Measurements from ENCODE around the gene CDK16. TPM values are rescaled to one million over a fixed set of nuclear protein-coding genes. Genes with fewer than 3 reads are reported as not detected.

The CDK16 gene
- total RNA-seq, 4 donors from 2014 or later: 105 to 181 (median 151) TPM

DNA sequence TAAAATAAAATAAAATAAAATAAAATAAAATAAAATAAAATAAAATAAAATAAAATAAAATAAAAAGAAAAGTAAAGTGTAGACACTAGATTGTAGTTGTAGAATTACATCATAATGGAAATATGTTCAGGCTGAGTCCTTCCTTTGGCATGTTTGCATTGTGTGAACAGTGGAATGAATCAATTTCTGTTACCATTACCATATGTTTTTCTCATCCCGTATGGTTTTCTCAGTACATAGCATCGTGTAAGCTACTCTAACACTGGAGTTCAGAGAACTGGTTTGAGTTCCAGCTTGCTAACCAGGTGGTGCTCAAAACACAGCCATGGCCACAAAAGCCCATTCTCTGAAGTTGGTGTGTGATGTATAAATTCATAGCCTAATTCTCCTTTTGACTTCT lies 60.2 kb downstream of the CDK16 start:
- 68 to 73% methylated on average over 2 of the region's 2 CpGs for WGBS, 2 donors (ENCODE audit: low coverage in 1 of 2)
- DNase-seq: no peak
- in situ Hi-C loops (cut with MboI; ENCODE audit: low pct_ligation_motif_present in 1 of 4, low pct_unique_long_range_greater_than_20kb in 1 of 4, low sequenced_read_pairs in 3 of 4) (no loop called here), intact Hi-C loops (cut with DNase I; ENCODE audit: low total_unique reads) (no loop called here)
- no peaks in the 10 kb centered on the region for H3K36me3 ChIP-seq
- H3K9me3 ChIP-seq: no peaks in the 10 kb centered on the region
- H3K4me3 ChIP-seq: no peak overlapping the region
- no peaks in the 10 kb centered on the region for H3K4me1 ChIP-seq
- no peaks in the 10 kb centered on the region for H3K27me3 ChIP-seq
- TF ChIP-seq, protein P1, sequence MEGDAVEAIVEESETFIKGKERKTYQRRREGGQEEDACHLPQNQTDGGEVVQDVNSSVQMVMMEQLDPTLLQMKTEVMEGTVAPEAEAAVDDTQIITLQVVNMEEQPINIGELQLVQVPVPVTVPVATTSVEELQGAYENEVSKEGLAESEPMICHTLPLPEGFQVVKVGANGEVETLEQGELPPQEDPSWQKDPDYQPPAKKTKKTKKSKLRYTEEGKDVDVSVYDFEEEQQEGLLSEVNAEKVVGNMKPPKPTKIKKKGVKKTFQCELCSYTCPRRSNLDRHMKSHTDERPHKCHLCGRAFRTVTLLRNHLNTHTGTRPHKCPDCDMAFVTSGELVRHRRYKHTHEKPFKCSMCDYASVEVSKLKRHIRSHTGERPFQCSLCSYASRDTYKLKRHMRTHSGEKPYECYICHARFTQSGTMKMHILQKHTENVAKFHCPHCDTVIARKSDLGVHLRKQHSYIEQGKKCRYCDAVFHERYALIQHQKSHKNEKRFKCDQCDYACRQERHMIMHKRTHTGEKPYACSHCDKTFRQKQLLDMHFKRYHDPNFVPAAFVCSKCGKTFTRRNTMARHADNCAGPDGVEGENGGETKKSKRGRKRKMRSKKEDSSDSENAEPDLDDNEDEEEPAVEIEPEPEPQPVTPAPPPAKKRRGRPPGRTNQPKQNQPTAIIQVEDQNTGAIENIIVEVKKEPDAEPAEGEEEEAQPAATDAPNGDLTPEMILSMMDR (IDR thresholded peaks at IDR 0.05): no peak
- TF ChIP-seq POLR2A (IDR thresholded peaks at IDR 0.05) (no peak), POLR2AphosphoS5 (IDR thresholded peaks at IDR 0.05) (no peak), EP300 (IDR thresholded peaks at IDR 0.05; ENCODE audit: low read depth) (no peak)
- H3K27ac ChIP-seq: no peak overlapping the region

Other genes with a start within 250 kb of the CDK16 start
- gene RGN, start 140.2 kb upstream of the CDK16 start, total RNA-seq: 1 to 10 TPM in 1 of 4 donors, under 1 TPM in 1, not detected in 2; 0.96 to 1.3 TPM
- 10 to 100 TPM; 64.3 to 91.1 (median 71.4) TPM for gene NDUFB11, start 74.0 kb upstream of the CDK16 start, total RNA-seq
- gene RBM10, start 73.5 kb upstream of the CDK16 start, total RNA-seq: 10 to 100 TPM; 28.6 to 70.8 (median 31.5) TPM
- gene UBA1, start 24.9 kb upstream of the CDK16 start, total RNA-seq: 100 to 1,000 TPM; 145 to 182 (median 163) TPM
- 10 to 100 TPM in 3 of 4 donors, 1 to 10 TPM in 1; 5.0 to 45.3 (median 22.3) TPM for gene USP11, start 14.3 kb downstream of the CDK16 start, total RNA-seq
- under 1 TPM in 2 of 4 donors, not detected in 2; 0.14 to 0.32 TPM for gene ZNF157, start 151.9 kb downstream of the CDK16 start, total RNA-seq

Measured in transverse colon (tissue), 4 donors.